ENCODE results near the gene TMEM132D.

- TF ChIP-seq POLR2A (IDR thresholded peaks at IDR 0.05; ENCODE audit: low read depth, low read length) = no peak
- no peak for TF ChIP-seq POLR2AphosphoS5 (IDR thresholded peaks at IDR 0.05; ENCODE audit: low read depth, low read length)
- TF ChIP-seq TAF1 (IDR thresholded peaks at IDR 0.05; ENCODE audit: borderline replicate concordance, low read depth, low read length) = no peak
Measured at GRCh38 chr12:129550353-129550752, 353.5 kb downstream of the TMEM132D start.

Data from GM12892 (cell line).